ENCODE results near the gene ERGIC1. TPM values are rescaled to one million over a fixed set of nuclear protein-coding genes. Genes with fewer than 3 reads are reported as not detected.
"Not testable (repeated sequence)": the region's sequence is repeated elsewhere in the genome, so short reads cannot be mapped to it uniquely, and the experiment has no call there.

The ERGIC1 gene, protein sequence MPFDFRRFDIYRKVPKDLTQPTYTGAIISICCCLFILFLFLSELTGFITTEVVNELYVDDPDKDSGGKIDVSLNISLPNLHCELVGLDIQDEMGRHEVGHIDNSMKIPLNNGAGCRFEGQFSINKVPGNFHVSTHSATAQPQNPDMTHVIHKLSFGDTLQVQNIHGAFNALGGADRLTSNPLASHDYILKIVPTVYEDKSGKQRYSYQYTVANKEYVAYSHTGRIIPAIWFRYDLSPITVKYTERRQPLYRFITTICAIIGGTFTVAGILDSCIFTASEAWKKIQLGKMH
- total RNA-seq, result 100 to 1,000 TPM; 156 to 214 (median 175) TPM

GRCh38 chr5:172833686-172834414, at the start of gene ERGIC1:
Gene ERGIC1, plus strand, starts transcription at chr5:172834251. Its CDS starts 163 bp downstream, at chr5:172834414.
- peaks cover 29 to 45% of the 10 kb centered on the region in 2 donors for H3K4me1 ChIP-seq
- TF ChIP-seq POLR2A (IDR thresholded peaks at IDR 0.05) (peak in 1 of 2 donors; percentile 81), CTCF (IDR thresholded peaks at IDR 0.05) (no peak)
- intact Hi-C loops (cut with DNase I), result no loop called here

DNA sequence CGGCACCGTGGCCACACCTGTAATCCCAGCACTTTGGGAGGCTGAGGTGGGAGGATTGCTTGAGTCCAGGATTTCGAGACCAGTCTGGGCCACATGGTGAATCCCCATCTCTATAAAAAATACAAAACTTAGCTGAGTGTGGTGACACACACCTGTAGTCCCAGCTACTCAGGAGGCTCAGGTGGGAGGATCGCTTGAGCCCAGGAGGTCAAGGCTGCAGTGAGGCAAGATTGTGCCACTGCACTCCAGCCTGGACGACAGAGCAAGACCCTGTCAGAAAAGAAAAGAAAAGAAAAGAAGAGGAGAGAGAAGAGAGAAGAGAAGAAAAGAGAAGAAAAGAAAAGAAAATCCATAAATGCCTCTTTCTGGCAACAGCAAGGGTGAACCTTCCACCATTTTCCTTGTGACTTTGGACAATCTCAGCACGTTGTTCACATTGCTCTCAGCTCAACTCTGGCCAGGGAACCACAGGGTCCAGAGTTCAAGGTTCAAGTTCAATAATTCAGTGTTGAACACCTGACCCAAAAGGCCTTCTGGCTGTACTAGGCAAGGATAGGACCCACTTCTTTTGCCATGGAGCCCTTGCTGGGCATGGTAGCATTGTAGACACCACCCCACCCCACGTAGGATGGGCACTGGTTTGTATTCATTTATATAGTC, 48.5 kb upstream of the ERGIC1 start:
- intact Hi-C loops (cut with DNase I), result no loop called here
- DNase-seq, result no peak
- H3K27ac ChIP-seq, result no peak overlapping the region
- peaks cover 9 to 25% of the 10 kb centered on the region in 2 donors for H3K4me1 ChIP-seq
- TF ChIP-seq POLR2A (IDR thresholded peaks at IDR 0.05) (no peak), CTCF (IDR thresholded peaks at IDR 0.05) (no peak)
- no peaks in the 10 kb centered on the region for H3K27me3 ChIP-seq
- WGBS, 2 donors, result 84 to 91% methylated on average over 7 of the region's 7 CpGs
- H3K9me3 ChIP-seq, result no peaks in the 10 kb centered on the region
- H3K4me3 ChIP-seq (replicated peaks in 1 of 3), result no peak overlapping the region
- H3K36me3 ChIP-seq, result no peaks in the 10 kb centered on the region

More at GRCh38 chr5:172833686-172834414, at the start of gene ERGIC1:
- WGBS, 2 donors, result 2 to 3% methylated on average over 16 to 23 of the region's 53 CpGs
- no peaks in the 10 kb centered on the region for H3K9me3 ChIP-seq
- peak; percentile 74 to 79 for DNase-seq
- no peaks in the 10 kb centered on the region for H3K27me3 ChIP-seq
- H3K36me3 ChIP-seq, result no peaks in the 10 kb centered on the region
- peak within 1 kb of the TSS; percentile 84 to 93 (median 86) for H3K27ac ChIP-seq
- peak within 1 kb of the TSS; percentile 64 to 92 (median 83) for H3K4me3 ChIP-seq (replicated peaks in 1 of 3)

DNA sequence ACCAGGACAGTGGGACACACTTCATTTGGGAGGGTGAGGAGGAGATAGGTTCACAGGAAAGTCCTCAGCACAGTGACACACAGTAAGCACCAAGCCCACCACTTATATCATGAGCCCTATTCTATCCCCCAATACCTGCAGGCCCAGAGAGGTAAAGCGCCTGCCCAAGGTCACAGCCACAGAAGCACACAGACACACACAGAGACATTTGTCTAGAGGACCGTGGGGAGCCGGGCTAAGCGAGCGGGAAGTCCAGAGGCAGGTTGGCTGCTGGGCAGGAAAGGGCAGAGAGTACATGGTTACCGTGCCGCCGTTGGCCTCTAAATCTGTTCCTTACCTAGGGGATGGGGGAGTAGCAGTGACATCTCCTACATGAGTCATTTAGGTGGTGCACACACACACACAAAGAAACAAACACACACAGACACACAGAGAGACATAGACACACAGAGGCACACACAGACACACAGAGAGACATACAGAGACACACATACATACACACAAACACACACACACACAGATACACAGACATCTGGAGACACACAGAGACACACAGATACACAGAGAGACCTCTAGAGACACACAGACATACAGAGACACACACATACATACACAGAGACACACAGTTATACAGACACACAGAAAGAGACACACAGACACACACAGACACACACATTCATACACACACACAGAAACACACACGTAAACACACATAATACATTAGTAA, 47.2 kb upstream of the ERGIC1 start:
- 89 to 95% methylated on average over 9 of the region's 9 CpGs for WGBS, 2 donors
- no peaks in the 10 kb centered on the region for H3K27me3 ChIP-seq
- TF ChIP-seq CTCF (IDR thresholded peaks at IDR 0.05), result no peak
- TF ChIP-seq POLR2A (IDR thresholded peaks at IDR 0.05), result no peak
- H3K9me3 ChIP-seq, result no peaks in the 10 kb centered on the region
- DNase-seq, result no peak
- no peaks in the 10 kb centered on the region for H3K36me3 ChIP-seq
- intact Hi-C loops (cut with DNase I), result no loop called here
- H3K4me1 ChIP-seq, result peaks cover 11 to 34% of the 10 kb centered on the region in 2 donors
- H3K27ac ChIP-seq, result no peak overlapping the region
- H3K4me3 ChIP-seq (replicated peaks in 1 of 3), result no peak overlapping the region

DNA sequence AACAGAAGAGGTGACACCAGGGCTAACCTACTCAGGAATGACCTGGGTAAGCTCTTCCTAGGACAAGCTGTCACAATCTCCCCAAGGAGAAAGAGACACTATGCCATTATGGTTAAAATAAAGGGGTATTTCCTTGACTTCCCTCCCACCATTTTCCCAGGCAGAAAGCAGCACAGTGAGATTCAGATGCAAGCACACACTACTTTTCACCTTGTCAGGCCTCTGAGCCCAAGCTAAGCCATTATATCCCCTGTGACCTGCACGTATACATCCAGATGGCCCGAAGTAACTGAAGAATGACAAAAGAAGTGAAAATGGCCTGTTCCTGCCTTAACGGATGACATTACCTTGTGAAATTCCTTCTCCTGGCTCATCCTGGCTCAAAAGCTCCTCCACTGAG, 46.5 kb upstream of the ERGIC1 start:
- DNase-seq; H3K9me3 ChIP-seq; H3K36me3 ChIP-seq; H3K27me3 ChIP-seq; intact Hi-C loops (cut with DNase I); H3K4me3 ChIP-seq (replicated peaks in 1 of 3); H3K27ac ChIP-seq: not testable (repeated sequence)
- WGBS, 2 donors, result 94 to 96% methylated on average over 3 of the region's 3 CpGs
- peaks cover 11 to 34% of the 10 kb centered on the region in 2 donors for H3K4me1 ChIP-seq

Measured in thyroid gland (tissue), 4 donors.